Measurements from ENCODE around the gene U2AF1. TPM values are rescaled to one million over a fixed set of nuclear protein-coding genes. Genes with fewer than 3 reads are reported as not detected.
"Not testable (repeated sequence)": the region's sequence is repeated elsewhere in the genome, so short reads cannot be mapped to it uniquely, and the experiment has no call there.

The U2AF1 gene
- total RNA-seq, 2 donors from 2014 or later, result 62.3 to 115 TPM

- not testable (repeated sequence) for DNase-seq; H3K4me3 Mint-ChIP-seq; H3K4me1 Mint-ChIP-seq; ATAC-seq; H3K36me3 Mint-ChIP-seq (ENCODE audit: low read depth); H3K27me3 Mint-ChIP-seq; H3K9me3 ChIP-seq (ENCODE audit: control insufficient read depth, low read length, poor library complexity, severe bottlenecking); H3K27ac Mint-ChIP-seq
These were observed 34.6 kb downstream of the U2AF1 start for GRCh38 chr21:43072742-43073141.

DNA sequence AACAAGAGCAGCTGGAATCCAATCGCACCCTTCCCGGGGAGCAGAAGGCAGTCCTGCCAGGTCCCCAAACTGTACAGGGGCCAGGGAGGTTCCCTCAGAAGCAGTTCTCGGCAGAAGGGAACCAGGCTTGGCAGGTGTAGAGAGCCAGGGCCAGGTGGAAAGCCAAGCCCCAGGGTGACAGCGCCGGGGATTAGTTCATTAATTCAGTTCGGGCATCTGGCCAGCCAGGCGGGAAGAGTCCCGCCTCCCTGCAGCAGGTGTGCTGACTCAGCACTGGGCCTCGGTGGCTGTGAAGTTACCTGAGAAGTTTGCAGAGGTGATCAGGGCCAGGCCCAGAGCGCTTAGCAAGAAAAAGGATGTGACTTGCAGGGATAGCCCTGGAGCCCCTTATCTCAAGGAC, 37.7 kb downstream of the U2AF1 start:
- H3K27ac Mint-ChIP-seq; H3K36me3 Mint-ChIP-seq (ENCODE audit: low read depth); H3K9me3 ChIP-seq (ENCODE audit: control insufficient read depth, low read length, poor library complexity, severe bottlenecking); H3K27me3 Mint-ChIP-seq; H3K4me3 Mint-ChIP-seq; H3K4me1 Mint-ChIP-seq; ATAC-seq; DNase-seq: not testable (repeated sequence)

DNA sequence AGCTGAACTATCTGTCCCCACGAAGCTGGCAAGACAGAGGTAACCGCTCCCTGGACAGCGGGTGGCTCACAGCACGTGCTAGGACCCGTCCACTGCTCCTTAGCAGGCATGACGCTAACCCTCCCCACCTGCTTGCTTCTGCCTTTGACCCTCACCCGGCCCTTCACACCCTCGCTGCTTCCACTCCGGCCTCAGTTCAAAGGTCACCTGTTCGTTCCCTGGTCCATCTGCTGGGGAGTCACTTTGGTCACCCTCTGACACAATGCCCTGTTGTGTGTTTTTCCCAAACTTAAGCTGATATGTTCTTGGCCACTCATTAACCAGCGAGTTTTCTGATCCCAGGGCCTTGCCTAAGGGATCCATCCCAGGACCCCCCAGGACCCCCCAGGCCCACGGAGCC, 39.3 kb downstream of the U2AF1 start:
- not testable (repeated sequence) for H3K4me1 Mint-ChIP-seq; H3K9me3 ChIP-seq (ENCODE audit: control insufficient read depth, low read length, poor library complexity, severe bottlenecking); ATAC-seq; H3K36me3 Mint-ChIP-seq (ENCODE audit: low read depth); DNase-seq; H3K27ac Mint-ChIP-seq; H3K27me3 Mint-ChIP-seq; H3K4me3 Mint-ChIP-seq

DNA sequence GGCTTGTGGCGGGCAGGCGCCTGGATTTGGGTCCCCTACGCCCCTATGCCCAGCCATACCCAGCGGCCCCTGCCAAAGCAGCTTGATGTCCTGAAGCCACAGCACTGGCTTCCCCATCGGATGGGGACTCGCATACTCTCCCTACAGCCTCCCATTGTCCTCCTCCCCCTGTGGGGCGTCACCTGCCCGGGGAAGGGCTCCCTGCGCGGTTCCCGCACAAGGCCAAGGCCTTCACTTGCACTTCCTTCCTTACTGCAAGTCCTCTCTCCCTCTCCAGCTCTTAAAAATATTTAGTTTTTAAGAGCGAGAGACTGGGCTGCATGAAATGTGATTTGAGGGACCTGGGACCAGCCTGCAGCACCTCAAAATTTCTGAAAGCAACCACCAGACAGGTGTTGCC, 40.7 kb downstream of the U2AF1 start:
- H3K9me3 ChIP-seq (ENCODE audit: control insufficient read depth, low read length, poor library complexity, severe bottlenecking); DNase-seq; H3K27me3 Mint-ChIP-seq; H3K4me3 Mint-ChIP-seq; H3K27ac Mint-ChIP-seq; H3K36me3 Mint-ChIP-seq (ENCODE audit: low read depth); ATAC-seq; H3K4me1 Mint-ChIP-seq: not testable (repeated sequence)

DNA sequence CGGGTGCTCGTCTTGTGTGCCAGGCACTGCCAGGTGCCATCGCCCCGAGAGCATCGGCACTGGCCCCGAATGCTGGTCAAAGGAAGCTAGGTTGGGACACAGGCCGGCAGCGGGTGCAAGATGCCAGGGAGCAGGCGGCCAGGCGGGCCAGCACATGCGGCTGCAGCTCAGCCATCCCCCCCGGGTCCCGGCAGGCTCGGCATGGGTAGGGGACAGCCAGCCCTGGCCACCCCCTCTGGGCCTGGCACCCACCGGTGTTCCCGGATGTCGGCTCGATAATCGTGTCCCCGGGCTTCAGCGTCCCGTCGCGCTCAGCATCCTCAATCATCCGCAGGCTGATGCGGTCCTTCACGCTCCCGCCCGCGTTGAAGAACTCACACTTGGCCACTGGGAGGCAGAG, 41.4 kb downstream of the U2AF1 start:
- not testable (repeated sequence) for DNase-seq; H3K27ac Mint-ChIP-seq; H3K9me3 ChIP-seq (ENCODE audit: control insufficient read depth, low read length, poor library complexity, severe bottlenecking); H3K4me3 Mint-ChIP-seq; H3K4me1 Mint-ChIP-seq; H3K27me3 Mint-ChIP-seq; ATAC-seq; H3K36me3 Mint-ChIP-seq (ENCODE audit: low read depth)

DNA sequence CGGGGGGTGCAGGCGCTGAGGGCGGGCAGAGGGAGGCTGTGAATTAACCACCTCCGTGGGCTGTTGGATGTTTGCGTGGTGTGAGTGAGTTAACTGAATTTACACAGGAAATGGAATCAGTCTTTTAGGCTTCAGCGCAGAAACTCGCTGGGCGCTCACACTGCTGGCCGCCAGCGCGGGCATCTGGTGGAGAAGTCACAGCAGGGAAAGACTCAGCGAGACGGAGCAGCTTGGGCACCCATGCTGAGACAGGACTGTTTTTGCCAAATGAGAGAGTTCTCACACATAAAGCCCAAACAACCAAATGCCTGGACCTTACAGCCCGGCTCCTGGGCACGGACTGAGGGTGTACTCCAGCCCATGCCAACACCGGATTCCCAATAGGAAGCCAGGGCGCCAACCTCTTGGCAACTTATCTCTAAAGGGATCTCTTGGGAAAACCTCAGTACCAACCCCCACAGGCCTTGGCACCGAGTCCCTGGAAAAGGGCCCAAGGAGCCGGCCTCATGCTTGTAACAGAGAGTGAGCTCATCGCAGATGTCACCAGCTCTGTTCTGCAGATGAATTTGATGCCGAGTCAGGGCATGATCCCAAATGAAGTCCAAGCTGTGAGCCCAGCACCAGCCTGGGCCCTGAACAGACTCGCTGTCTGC, 43.0 kb downstream of the U2AF1 start:
- H3K4me3 Mint-ChIP-seq; ATAC-seq; H3K27me3 Mint-ChIP-seq; H3K27ac Mint-ChIP-seq; DNase-seq; H3K9me3 ChIP-seq (ENCODE audit: control insufficient read depth, low read length, poor library complexity, severe bottlenecking); H3K4me1 Mint-ChIP-seq; H3K36me3 Mint-ChIP-seq (ENCODE audit: low read depth): not testable (repeated sequence)

DNA sequence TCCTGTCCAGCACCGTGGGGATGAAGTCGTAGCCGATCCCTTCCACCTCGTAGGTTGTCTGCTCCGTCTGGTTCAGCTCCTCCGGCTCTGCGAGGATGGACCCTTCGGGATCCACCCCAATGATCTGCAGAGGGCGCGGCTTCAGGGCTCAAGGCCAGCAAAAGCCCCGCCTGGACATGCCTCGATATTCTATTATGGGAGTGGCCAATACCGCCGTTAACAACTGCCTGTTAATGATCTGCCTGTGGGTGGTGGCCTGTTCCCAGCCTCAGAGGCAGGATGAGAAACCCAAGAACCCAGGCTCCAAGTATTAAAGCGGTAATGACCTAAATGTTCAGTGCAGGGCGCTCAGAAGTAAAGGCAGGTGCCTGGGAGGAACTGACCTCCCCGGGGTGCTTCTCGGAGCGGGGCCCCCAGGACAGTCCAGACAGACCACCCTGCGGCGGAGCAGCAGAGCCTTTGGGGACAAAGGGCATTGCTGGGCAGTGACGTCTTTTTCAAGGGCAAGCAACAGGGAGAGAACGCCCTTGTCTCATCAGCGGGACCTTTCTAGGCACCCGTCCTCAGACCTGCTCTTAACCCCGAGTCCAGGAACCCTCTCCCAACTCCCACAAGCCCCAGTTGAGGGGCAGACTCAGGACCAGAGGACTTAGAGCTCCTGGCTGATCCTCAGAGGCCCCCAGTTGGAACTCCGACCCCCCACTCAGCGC, 44.3 kb downstream of the U2AF1 start:
- H3K36me3 Mint-ChIP-seq (ENCODE audit: low read depth); ATAC-seq; DNase-seq; H3K4me3 Mint-ChIP-seq; H3K27me3 Mint-ChIP-seq; H3K27ac Mint-ChIP-seq; H3K4me1 Mint-ChIP-seq; H3K9me3 ChIP-seq (ENCODE audit: control insufficient read depth, low read length, poor library complexity, severe bottlenecking): not testable (repeated sequence)

DNA sequence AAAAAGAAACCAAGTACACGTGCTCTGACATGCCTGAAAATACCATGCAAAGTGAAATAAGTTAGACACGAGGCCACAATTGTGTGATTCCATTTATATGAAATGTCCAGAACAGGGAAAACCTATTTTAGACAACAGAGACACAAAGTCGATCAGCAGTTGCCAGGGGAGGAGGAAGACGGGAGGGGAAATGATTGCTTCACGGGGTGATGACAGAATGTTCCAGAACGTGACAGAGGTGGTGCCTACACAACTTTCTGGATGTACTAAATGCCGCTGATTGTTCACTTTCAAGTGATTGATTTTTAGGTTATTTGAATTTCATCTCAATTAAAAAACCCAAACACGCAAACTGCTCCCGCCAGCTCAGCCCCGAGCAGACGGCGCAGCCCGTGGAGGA, 54.3 kb downstream of the U2AF1 start:
- not testable (repeated sequence) for H3K36me3 Mint-ChIP-seq (ENCODE audit: low read depth); H3K9me3 ChIP-seq (ENCODE audit: control insufficient read depth, low read length, poor library complexity, severe bottlenecking); DNase-seq; H3K27me3 Mint-ChIP-seq; H3K4me3 Mint-ChIP-seq; H3K27ac Mint-ChIP-seq; ATAC-seq; H3K4me1 Mint-ChIP-seq

GRCh38 chr21:43045876-43046821, 61.2 kb downstream of the U2AF1 start:
- not testable (repeated sequence) for H3K4me3 Mint-ChIP-seq; H3K27me3 Mint-ChIP-seq; H3K36me3 Mint-ChIP-seq (ENCODE audit: low read depth); H3K4me1 Mint-ChIP-seq; H3K9me3 ChIP-seq (ENCODE audit: control insufficient read depth, low read length, poor library complexity, severe bottlenecking); DNase-seq
- peak; percentile 29 for ATAC-seq
- H3K27ac Mint-ChIP-seq, result peak overlapping the region; percentile 86

GRCh38 chr21:43045165-43045875, 62.0 kb downstream of the U2AF1 start:
- DNase-seq; H3K9me3 ChIP-seq (ENCODE audit: control insufficient read depth, low read length, poor library complexity, severe bottlenecking); H3K36me3 Mint-ChIP-seq (ENCODE audit: low read depth); H3K27me3 Mint-ChIP-seq; H3K4me1 Mint-ChIP-seq: not testable (repeated sequence)
- peak overlapping the region; percentile 74 for H3K4me3 Mint-ChIP-seq
- peak; percentile 63 for ATAC-seq
- H3K27ac Mint-ChIP-seq, result peak overlapping the region; percentile 86

DNA sequence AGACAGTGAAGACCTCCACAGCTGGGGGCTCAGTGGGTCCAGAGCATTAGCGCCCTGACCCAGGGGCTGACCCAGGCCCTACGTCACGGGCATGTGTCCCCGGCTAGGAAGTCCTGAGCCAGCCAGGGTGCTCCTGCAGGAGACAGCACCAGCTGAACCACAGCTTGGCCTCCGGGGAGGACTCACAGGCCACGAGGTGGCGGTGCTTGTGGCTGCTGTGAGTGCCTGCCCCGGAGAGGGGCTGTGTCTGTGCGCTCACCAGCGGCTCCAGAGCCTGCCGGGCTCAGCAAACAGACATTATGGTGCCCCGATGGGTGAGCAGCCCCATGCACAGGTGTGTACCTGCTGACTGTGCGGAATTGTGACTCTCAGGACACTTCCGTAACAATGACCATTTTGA, 62.8 kb downstream of the U2AF1 start:
- DNase-seq; H3K4me3 Mint-ChIP-seq; H3K4me1 Mint-ChIP-seq; H3K27ac Mint-ChIP-seq; H3K9me3 ChIP-seq (ENCODE audit: control insufficient read depth, low read length, poor library complexity, severe bottlenecking); H3K27me3 Mint-ChIP-seq; ATAC-seq; H3K36me3 Mint-ChIP-seq (ENCODE audit: low read depth): not testable (repeated sequence)

DNA sequence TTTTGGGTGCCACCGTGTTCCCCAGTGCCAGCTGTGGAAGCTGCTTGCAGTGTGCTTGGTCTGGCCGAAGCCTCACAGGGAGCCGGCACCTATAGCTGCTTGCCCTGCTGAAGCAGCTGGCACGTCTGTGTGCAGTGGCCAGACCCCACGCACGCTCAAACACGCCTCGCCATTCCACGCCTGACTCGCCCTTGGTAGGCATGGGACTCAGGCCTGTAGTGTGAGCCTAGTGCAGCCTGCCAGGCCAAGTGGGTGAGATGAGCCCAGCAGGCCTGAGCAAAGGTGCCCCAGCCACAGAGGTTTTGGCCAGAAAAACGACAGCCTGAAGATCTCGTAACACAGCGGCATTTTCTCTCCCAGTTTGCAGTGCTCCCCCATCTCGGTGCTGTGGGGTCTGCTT, 64.1 kb downstream of the U2AF1 start:
- not testable (repeated sequence) for H3K36me3 Mint-ChIP-seq (ENCODE audit: low read depth); ATAC-seq; H3K27ac Mint-ChIP-seq; DNase-seq; H3K4me1 Mint-ChIP-seq; H3K9me3 ChIP-seq (ENCODE audit: control insufficient read depth, low read length, poor library complexity, severe bottlenecking); H3K27me3 Mint-ChIP-seq; H3K4me3 Mint-ChIP-seq

Data from T-helper 17 cell (primary cell).